Left lung (tissue), 10 donors: ENCODE data around the gene PTPN18. TPM values are rescaled to one million over a fixed set of nuclear protein-coding genes. Genes with fewer than 3 reads are reported as not detected.

ENCODE experiments used
- ATAC-seq: fragments of 200-7000 bp; cut with Tn5 transposase; one replicate; pipeline ENCODE4 v1.9.1; 2020; ENCODE audit warnings: moderate library complexity
- DNase-seq, 4 donors: peaks; one replicate each; pipeline ENCODE4 v3.0.0-alpha.2; 2013 to 2020
- H3K27ac ChIP-seq, 2 donors: fragments of 200-600 bp; sonication (generic) in 1 of 2; one replicate each; pipeline versions ENCODE4 v1.5.0 to v1.8.0; 2020 to 2021
- H3K27me3 ChIP-seq, 2 donors: fragments of 200-600 bp; sonication (generic) in 1 of 2; one replicate each; pipeline versions ENCODE4 v1.5.0 to v1.8.0; 2020 to 2021
- H3K36me3 ChIP-seq, 2 donors: fragments of 200-600 bp; sonication (generic) in 1 of 2; one replicate each; pipeline versions ENCODE4 v1.5.0 to v1.8.0; 2020 to 2021
- H3K4me1 ChIP-seq, 2 donors: fragments of 200-600 bp; one replicate each; pipeline ENCODE4 v1.8.0; 2021
- H3K4me3 ChIP-seq, 2 donors: fragments of 200-600 bp; sonication (generic) in 1 of 2; one replicate each; pipeline versions ENCODE4 v1.5.0 to v1.8.0; 2020 to 2021; ENCODE audit warnings: mild to moderate bottlenecking in 1 of 2
- H3K9me3 ChIP-seq, 2 donors: fragments of 200-600 bp; sonication (generic) in 1 of 2; one replicate each; pipeline versions ENCODE4 v1.5.0 to v1.8.0; 2020 to 2021
- intact Hi-C, 2 donors: fragments of 100-400 bp; cut with DNase I; formaldehyde crosslinking; loops; one replicate each; pipeline versions ENCODE4 v1.11.2 to v1.14.2; 2022
- polyA plus RNA-seq, 6 donors: library from polyadenylated mRNA; unstranded; fragments of 120-200 nt; gene quantifications; one replicate each; pipeline ENCODE4 v1.2.1, GENCODE V29; 2013; ENCODE audit not compliant: insufficient read length in 6 of 6
- total RNA-seq, 2 donors: library from RNA; stranded (reverse); fragmentation: NEBNext Ultra II Directional; extraction: Animal tissue kit (Norgen Biotek cat#: 25700); gene quantifications; one replicate each; pipeline ENCODE4 v1.2.1, GENCODE V29; 2021
- TF ChIP-seq, protein P1 (sequence below), 2 donors: fragments of 200-600 bp; sonication (generic) in 1 of 2; IDR thresholded peaks; one replicate each; pipeline versions ENCODE4 v1.5.0 to v1.8.0; 2021; ENCODE audit warnings: antibody characterized with exemption in 2 of 2
- donor health status: DM: no; HTN: yes; CAD: no.
- donor health status: DM: no; HTN: no; CAD: no.

PTPN18 gene
- total and polyA plus RNA-seq, 8 donors, result 35.1 to 74.7 (median 40.1) TPM

DNA sequence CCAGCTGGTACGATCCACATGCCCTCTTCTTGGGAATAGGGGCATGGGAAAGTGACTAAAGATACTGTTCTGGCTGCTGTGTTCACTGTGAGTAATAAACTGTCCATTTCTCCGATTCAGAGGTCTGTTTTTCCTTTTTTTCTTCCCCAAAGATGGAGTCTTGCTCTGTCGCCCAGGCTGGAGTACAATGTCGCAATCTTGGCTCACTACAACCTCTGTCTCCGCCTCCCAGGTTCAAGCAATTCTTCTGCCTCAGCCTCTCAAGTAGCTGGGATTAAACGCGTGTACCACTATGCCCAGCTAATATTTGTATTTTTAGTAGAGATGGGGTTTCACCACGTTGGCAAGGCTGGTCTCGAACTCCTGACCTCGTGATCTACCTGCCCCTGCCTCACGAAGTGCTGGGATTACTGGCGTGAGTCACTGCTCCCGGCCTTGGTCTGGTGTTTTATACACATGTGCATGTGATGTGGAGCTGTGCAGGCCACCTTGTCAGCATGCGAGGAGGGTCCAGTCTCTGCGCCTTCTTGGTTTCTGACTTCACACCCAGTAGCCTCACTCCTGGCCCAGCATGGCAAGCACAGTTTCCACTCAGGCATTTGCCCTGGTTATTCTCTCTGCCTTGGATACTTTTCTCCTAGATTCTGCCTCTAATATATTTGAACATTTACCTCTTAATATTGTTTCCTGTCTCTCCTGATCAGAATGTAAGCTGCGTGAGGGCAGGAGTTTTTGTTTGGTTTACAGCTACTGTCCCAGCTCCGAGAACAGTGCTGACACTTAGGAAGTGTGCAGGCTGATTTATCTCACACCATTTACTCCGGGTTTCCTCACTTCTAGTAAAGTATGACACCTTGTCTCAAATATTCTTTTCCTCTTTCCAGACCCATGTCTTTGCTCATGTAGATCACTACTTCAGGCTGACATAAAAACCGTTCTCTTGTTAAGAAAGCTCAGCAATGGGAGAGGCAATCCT, 19.7 kb downstream of the PTPN18 start:
- TF ChIP-seq, protein P1, sequence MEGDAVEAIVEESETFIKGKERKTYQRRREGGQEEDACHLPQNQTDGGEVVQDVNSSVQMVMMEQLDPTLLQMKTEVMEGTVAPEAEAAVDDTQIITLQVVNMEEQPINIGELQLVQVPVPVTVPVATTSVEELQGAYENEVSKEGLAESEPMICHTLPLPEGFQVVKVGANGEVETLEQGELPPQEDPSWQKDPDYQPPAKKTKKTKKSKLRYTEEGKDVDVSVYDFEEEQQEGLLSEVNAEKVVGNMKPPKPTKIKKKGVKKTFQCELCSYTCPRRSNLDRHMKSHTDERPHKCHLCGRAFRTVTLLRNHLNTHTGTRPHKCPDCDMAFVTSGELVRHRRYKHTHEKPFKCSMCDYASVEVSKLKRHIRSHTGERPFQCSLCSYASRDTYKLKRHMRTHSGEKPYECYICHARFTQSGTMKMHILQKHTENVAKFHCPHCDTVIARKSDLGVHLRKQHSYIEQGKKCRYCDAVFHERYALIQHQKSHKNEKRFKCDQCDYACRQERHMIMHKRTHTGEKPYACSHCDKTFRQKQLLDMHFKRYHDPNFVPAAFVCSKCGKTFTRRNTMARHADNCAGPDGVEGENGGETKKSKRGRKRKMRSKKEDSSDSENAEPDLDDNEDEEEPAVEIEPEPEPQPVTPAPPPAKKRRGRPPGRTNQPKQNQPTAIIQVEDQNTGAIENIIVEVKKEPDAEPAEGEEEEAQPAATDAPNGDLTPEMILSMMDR (IDR thresholded peaks at IDR 0.05), result no peak
- no peak overlapping the region for H3K4me3 ChIP-seq
- H3K36me3 ChIP-seq, result peaks cover 0 to 31% of the 10 kb centered on the region in 2 donors
- ATAC-seq, result no peak
- H3K9me3 ChIP-seq, result no peaks in the 10 kb centered on the region
- intact Hi-C loops, result no loop called here
- H3K27ac ChIP-seq, result no peak overlapping the region
- no peaks in the 10 kb centered on the region for H3K27me3 ChIP-seq
- no peak for DNase-seq
- peaks cover 20 to 72% of the 10 kb centered on the region in 2 donors for H3K4me1 ChIP-seq

DNA sequence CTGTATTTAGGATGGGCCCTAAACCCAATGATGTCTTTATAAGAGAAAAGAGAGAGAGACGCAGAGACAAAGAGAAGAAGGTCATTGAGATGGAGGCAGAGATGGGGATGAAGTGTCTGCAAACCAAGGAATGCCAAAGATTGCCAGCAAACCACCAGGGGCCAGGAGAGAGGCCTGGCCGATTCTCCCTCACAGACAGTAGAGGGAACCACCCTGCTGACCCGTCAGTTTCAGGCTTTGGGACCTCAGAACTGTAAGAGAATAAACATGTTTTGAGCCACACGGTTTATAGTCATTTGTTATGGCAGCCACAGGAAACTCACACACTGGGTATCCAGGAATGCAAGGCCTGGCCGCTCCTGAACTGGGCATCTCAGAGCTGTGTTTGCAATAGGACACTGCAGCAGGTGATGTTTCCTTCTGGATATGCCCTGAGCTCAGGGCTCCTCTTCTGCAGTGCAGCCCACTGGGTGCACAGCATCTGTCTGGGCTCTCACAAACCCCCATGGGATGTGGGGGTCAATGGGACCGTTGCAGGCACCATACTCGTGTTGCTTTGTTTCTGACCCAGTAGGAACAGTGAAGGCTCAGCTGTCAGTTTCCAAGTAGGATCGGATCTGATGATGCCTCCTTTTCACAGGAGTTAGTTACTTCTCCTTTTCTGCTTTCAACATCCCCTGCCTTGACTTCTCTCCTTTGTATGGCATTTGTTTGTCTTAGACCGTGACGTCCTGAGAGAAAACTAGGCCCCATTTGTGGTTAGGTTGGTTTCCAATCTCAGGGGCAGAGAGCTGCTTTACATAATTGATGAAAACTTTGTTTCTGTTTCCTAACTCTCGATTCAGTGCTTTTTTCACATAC, 20.8 kb downstream of the PTPN18 start:
- DNase-seq (no peak), ATAC-seq (no peak)
- H3K27me3 ChIP-seq, result no peaks in the 10 kb centered on the region
- intact Hi-C loops, result no loop called here
- H3K4me1 ChIP-seq, result peaks cover 15 to 65% of the 10 kb centered on the region in 2 donors
- no peak overlapping the region for H3K27ac ChIP-seq
- no peak overlapping the region for H3K4me3 ChIP-seq
- peaks cover 0 to 37% of the 10 kb centered on the region in 2 donors for H3K36me3 ChIP-seq
- TF ChIP-seq, protein P1 (IDR thresholded peaks at IDR 0.05), result no peak
- H3K9me3 ChIP-seq, result no peaks in the 10 kb centered on the region

DNA sequence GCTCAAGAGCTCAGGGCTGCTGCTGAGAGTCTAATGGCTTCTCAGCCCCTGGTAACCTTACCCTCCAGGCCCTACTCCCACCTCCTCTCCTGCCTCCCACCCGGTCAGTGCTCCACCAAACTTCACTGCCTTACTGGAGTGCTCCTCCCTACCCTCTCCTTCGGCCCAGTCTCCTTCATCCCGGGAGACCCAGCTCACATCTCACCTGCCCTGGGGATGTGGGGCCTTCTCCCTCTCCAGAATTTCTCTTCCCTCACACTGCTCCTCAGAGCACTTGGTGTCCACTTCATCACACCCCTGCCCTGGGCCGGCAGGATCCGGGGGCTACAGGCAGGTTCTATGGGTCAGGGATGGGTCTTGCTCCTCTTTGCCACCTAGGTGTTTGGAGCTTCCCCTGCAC, 21.6 kb downstream of the PTPN18 start:
- intact Hi-C loops, result no loop called here
- no peak for ATAC-seq
- Histone ChIP-seq H3K4me1 (peaks cover 14 to 62% of the 10 kb centered on the region in 2 donors), H3K4me3 (no peak overlapping the region), H3K9me3 (no peaks in the 10 kb centered on the region), H3K27ac (no peak overlapping the region), H3K27me3 (no peaks in the 10 kb centered on the region), H3K36me3 (peaks cover 0 to 39% of the 10 kb centered on the region in 2 donors)
- TF ChIP-seq, protein P1 (IDR thresholded peaks at IDR 0.05), result no peak
- no peak for DNase-seq

DNA sequence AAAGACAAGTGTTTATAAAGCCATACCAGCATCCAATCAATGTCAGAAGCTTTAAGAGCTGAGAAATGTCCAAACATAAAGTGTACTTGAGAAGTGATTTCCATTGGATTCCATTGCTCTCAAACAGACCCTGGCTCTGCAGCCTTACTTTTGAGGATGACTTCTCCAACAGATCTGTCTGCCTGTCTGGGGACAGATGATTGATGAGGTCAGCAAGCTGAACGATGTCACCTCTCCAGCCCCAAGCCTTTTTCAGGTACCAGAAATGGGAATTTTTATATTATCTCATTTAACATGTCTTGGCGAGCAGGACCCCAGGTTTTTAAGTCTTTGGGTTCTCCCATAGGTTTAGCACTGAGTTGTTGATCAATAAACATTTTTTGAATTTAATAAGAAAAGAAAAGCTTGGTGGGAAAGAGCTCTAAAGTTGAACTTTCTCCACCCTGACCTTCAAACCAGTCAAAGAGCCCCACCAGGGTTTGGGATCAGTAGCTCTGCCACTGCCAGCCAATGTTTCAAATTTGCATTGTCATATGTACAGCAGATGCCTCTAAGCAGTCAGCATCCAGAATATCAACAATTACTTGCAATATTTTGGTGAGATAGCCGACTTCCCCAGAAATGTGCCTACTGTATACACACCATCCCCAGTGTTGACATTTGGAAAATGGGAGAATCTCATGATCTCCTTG, 22.5 kb downstream of the PTPN18 start:
- TF ChIP-seq, protein P1 (IDR thresholded peaks at IDR 0.05), result no peak
- H3K4me3 ChIP-seq, result no peak overlapping the region
- ATAC-seq (no peak), DNase-seq (no peak)
- intact Hi-C loops, result no loop called here
- H3K4me1 ChIP-seq, result peaks cover 11 to 53% of the 10 kb centered on the region in 2 donors
- peaks cover 0 to 42% of the 10 kb centered on the region in 2 donors for H3K36me3 ChIP-seq
- H3K27me3 ChIP-seq, result no peaks in the 10 kb centered on the region
- H3K27ac ChIP-seq, result no peak overlapping the region
- H3K9me3 ChIP-seq, result no peaks in the 10 kb centered on the region
